KMS-11 (cell line): ENCODE results near the gene SLC22A6.

Experiments
- H2AFZ ChIP-seq: fragments of 200-600 bp; sonication (generic); 2 replicates; pipeline ENCODE4 v1.6.1; 2016; ENCODE audit warnings: antibody characterized with exemption, mixed run types, low read depth
- H3K27ac ChIP-seq: fragments of 200-600 bp; sonication (generic); 2 replicates; pipeline ENCODE4 v1.6.1; 2016; ENCODE audit warnings: mild to moderate bottlenecking, mixed run types
- H3K27me3 ChIP-seq: fragments of 200-600 bp; sonication (generic); 2 replicates; pipeline ENCODE4 v1.6.1; 2017; ENCODE audit warnings: mild to moderate bottlenecking, low read depth, mixed run types, moderate library complexity; ENCODE audit not compliant: insufficient read depth
- H3K36me3 ChIP-seq: fragments of 200-600 bp; sonication (generic); 2 replicates; pipeline ENCODE4 v1.6.1; 2017; ENCODE audit warnings: mild to moderate bottlenecking, mixed run types; ENCODE audit not compliant: insufficient read depth
- H3K4me1 ChIP-seq: fragments of 200-600 bp; sonication (generic); 2 replicates; pipeline ENCODE4 v1.6.1; 2016; ENCODE audit warnings: mild to moderate bottlenecking, low read depth, mixed run types; ENCODE audit not compliant: poor library complexity, severe bottlenecking
- H3K4me2 ChIP-seq: fragments of 200-600 bp; sonication (generic); 2 replicates; pipeline ENCODE4 v1.7.0; 2016; ENCODE audit warnings: mild to moderate bottlenecking, mixed run types
- H3K4me3 ChIP-seq: fragments of 200-600 bp; sonication (generic); IDR thresholded peaks from 2 replicates; pipeline ENCODE4 v1.6.1; 2017; ENCODE audit warnings: low read depth, low read length, mixed read lengths; ENCODE audit not compliant: insufficient read depth
- H3K79me2 ChIP-seq: fragments of 200-600 bp; sonication (generic); 2 replicates; pipeline ENCODE4 v1.6.1; 2016; ENCODE audit warnings: low read depth, mixed run types; ENCODE audit not compliant: insufficient read depth
- H3K9ac ChIP-seq: fragments of 200-600 bp; sonication (generic); 2 replicates; pipeline ENCODE4 v1.6.1; 2016; ENCODE audit warnings: mild to moderate bottlenecking, mixed run types
- H4K20me1 ChIP-seq: fragments of 200-600 bp; sonication (generic); 2 replicates; pipeline ENCODE4 v1.6.1; 2016; ENCODE audit warnings: mild to moderate bottlenecking, mixed run types; ENCODE audit not compliant: insufficient read depth
- CTCF ChIP-seq: fragments of 200-600 bp; sonication (generic); conservative IDR thresholded peaks from 2 replicates; pipeline ENCODE4 v1.6.1; 2017; ENCODE audit warnings: low read depth, mild to moderate bottlenecking, antibody characterized with exemption, low read length, moderate library complexity, mixed read lengths

The SLC22A6 gene

GRCh38 chr11:62930666-62931065 lies 54.1 kb downstream of the SLC22A6 start:
- no peak for TF ChIP-seq CTCF
- H3K79me2 ChIP-seq: no peaks in the 10 kb centered on the region
- no peaks in the 10 kb centered on the region for H3K27me3 ChIP-seq
- no peak overlapping the region for H3K4me3 ChIP-seq
- H4K20me1 ChIP-seq: no peaks in the 10 kb centered on the region
- H3K4me2 ChIP-seq: no peak overlapping the region
- H3K27ac ChIP-seq: no peak overlapping the region
- no peak overlapping the region for H2AFZ ChIP-seq
- no peaks in the 10 kb centered on the region for H3K4me1 ChIP-seq
- H3K9ac ChIP-seq: no peak overlapping the region
- no peaks in the 10 kb centered on the region for H3K36me3 ChIP-seq

- H3K4me2 ChIP-seq: no peak overlapping the region
- H2AFZ ChIP-seq: no peak overlapping the region
- no peaks in the 10 kb centered on the region for H3K27me3 ChIP-seq
- no peaks in the 10 kb centered on the region for H3K79me2 ChIP-seq
- no peak overlapping the region for H3K27ac ChIP-seq
- H4K20me1 ChIP-seq: no peaks in the 10 kb centered on the region
- H3K4me1 ChIP-seq: no peaks in the 10 kb centered on the region
- TF ChIP-seq CTCF: no peak
- H3K9ac ChIP-seq: no peak overlapping the region
- H3K36me3 ChIP-seq: no peaks in the 10 kb centered on the region
- no peak overlapping the region for H3K4me3 ChIP-seq
These were observed 54.6 kb downstream of the SLC22A6 start for GRCh38 chr11:62930157-62930556.

GRCh38 chr11:62928011-62928410 lies 56.8 kb downstream of the SLC22A6 start:
- Histone ChIP-seq H3K4me2 (no peak overlapping the region), H3K4me3 (no peak overlapping the region), H3K4me1 (no peaks in the 10 kb centered on the region)

GRCh38 chr11:62926680-62927455 lies 57.9 kb downstream of the SLC22A6 start:
- no peak overlapping the region for H3K4me2 ChIP-seq
- no peak overlapping the region for H3K27ac ChIP-seq
- H3K4me3 ChIP-seq: no peak overlapping the region
- H2AFZ ChIP-seq: no peak overlapping the region
- H3K9ac ChIP-seq: no peak overlapping the region
- H3K27me3 ChIP-seq: no peaks in the 10 kb centered on the region; the same call in 1 of the 2 replicates
- no peaks in the 10 kb centered on the region for H3K4me1 ChIP-seq
- H3K79me2 ChIP-seq: no peaks in the 10 kb centered on the region
- no peaks in the 10 kb centered on the region for H4K20me1 ChIP-seq
- TF ChIP-seq CTCF: no peak
- H3K36me3 ChIP-seq: no peaks in the 10 kb centered on the region

More at GRCh38 chr11:62928011-62928410, 56.8 kb downstream of the SLC22A6 start:
- H3K36me3 ChIP-seq: no peaks in the 10 kb centered on the region
- H2AFZ ChIP-seq: no peak overlapping the region
- TF ChIP-seq CTCF: no peak
- no peak overlapping the region for H3K27ac ChIP-seq
- no peak overlapping the region for H3K9ac ChIP-seq
- H3K79me2 ChIP-seq: no peaks in the 10 kb centered on the region
- H3K27me3 ChIP-seq: no peaks in the 10 kb centered on the region
- H4K20me1 ChIP-seq: no peaks in the 10 kb centered on the region
